SK-N-SH (cell line): ENCODE measurements around the gene IQSEC1.

Experiments
- EP300 ChIP-seq, 2 experiments: IDR thresholded peaks; 2 replicates each; pipeline versions ENCODE4 v1.4.0 to v1.6.1; 2012; ENCODE audit warnings: borderline replicate concordance in 1 of 2, low read depth in 1 of 2, low read length in 1 of 2
- EZH2phosphoT487 ChIP-seq: fragments of 200-600 bp; sonication (generic); IDR thresholded peaks from 2 replicates; pipeline ENCODE4 v1.6.1; 2017; ENCODE audit warnings: low read depth, mixed run types, mild to moderate bottlenecking, antibody characterized with exemption, moderate library complexity, borderline replicate concordance
- MEF2A ChIP-seq: IDR thresholded peaks from 2 replicates; pipeline ENCODE4 v1.4.0; 2012; ENCODE audit warnings: low read depth, borderline replicate concordance
- POLR2AphosphoS5 ChIP-seq: IDR thresholded peaks from 2 replicates; pipeline ENCODE4 v1.6.1; 2012; ENCODE audit warnings: low read depth, low read length
- SIN3A ChIP-seq: IDR thresholded peaks from 2 replicates; pipeline ENCODE4 v1.6.1; 2012; ENCODE audit warnings: low read depth, mild to moderate bottlenecking, low read length, moderate library complexity, borderline replicate concordance
- TAF1 ChIP-seq: IDR thresholded peaks from 2 replicates; pipeline ENCODE4 v1.6.1; 2012; ENCODE audit warnings: low read depth, mild to moderate bottlenecking, low read length, moderate library complexity, borderline replicate concordance
- TEAD4 ChIP-seq: IDR thresholded peaks from 2 replicates; pipeline ENCODE4 v1.4.0; 2012; ENCODE audit warnings: mild to moderate bottlenecking, borderline replicate concordance; ENCODE audit not compliant: insufficient read depth
- YY1 ChIP-seq: IDR thresholded peaks from 2 replicates; pipeline ENCODE4 v1.4.0; 2012; ENCODE audit warnings: low read depth, mild to moderate bottlenecking
- TF ChIP-seq, protein P1 (sequence below): fragments of 200-600 bp; sonication (generic); IDR thresholded peaks from 2 replicates; pipeline ENCODE4 v1.6.1; 2017; ENCODE audit warnings: antibody characterized with exemption, mild to moderate bottlenecking, moderate library complexity
- TF ChIP-seq, protein P2 (sequence below): IDR thresholded peaks from 2 replicates; pipeline ENCODE4 v1.4.0; 2012; ENCODE audit warnings: low read depth, borderline replicate concordance

DNA sequence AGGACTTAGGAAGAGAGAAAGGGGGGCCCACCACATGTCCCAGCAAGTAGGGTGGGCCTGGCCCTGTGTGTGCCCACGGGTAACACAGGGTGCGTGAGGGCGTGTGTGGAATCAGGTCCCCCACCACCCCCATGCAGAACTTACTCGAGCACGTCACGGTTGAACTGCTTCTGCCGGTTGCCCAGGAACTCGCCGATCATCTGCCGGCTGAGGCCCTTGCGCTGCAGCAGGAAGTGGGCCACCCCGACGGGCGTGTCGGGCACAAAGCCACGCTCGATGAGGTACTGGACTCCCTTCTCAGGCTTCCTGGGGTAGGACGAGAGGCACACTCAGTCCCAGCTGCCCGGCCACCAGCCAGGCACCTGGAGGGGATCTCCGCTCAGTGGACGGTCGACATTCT lies 148.8 kb downstream of the IQSEC1 start:
- TF ChIP-seq, protein P1, sequence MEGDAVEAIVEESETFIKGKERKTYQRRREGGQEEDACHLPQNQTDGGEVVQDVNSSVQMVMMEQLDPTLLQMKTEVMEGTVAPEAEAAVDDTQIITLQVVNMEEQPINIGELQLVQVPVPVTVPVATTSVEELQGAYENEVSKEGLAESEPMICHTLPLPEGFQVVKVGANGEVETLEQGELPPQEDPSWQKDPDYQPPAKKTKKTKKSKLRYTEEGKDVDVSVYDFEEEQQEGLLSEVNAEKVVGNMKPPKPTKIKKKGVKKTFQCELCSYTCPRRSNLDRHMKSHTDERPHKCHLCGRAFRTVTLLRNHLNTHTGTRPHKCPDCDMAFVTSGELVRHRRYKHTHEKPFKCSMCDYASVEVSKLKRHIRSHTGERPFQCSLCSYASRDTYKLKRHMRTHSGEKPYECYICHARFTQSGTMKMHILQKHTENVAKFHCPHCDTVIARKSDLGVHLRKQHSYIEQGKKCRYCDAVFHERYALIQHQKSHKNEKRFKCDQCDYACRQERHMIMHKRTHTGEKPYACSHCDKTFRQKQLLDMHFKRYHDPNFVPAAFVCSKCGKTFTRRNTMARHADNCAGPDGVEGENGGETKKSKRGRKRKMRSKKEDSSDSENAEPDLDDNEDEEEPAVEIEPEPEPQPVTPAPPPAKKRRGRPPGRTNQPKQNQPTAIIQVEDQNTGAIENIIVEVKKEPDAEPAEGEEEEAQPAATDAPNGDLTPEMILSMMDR: no peak
- TF ChIP-seq TAF1: no peak
- TF ChIP-seq SIN3A: no peak
- TF ChIP-seq, protein P2, sequence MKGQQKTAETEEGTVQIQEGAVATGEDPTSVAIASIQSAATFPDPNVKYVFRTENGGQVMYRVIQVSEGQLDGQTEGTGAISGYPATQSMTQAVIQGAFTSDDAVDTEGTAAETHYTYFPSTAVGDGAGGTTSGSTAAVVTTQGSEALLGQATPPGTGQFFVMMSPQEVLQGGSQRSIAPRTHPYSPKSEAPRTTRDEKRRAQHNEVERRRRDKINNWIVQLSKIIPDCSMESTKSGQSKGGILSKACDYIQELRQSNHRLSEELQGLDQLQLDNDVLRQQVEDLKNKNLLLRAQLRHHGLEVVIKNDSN: no peak
- no peak for TF ChIP-seq EZH2phosphoT487
- TF ChIP-seq MEF2A: no peak
- no peak for TF ChIP-seq POLR2AphosphoS5
- TF ChIP-seq YY1: no peak
- TF ChIP-seq TEAD4: no peak
- TF ChIP-seq EP300 (IDR thresholded peaks at IDR 0.05; ENCODE audit: borderline replicate concordance in 1 of 2, low read depth in 1 of 2, low read length in 1 of 2): no peak
